GM23338 (cell line): ENCODE data around the gene SLC38A10. TPM values are rescaled to one million over a fixed set of nuclear protein-coding genes. Genes with fewer than 3 reads are reported as not detected.

Source experiments
- ATAC-seq: fragments of 200-7000 bp; cut with Tn5 transposase; 3 replicates; pipeline ENCODE4 v1.9.1; 2020
- DNase-seq: peaks from one replicate; pipeline ENCODE4 v3.0.0-alpha.2; 2015; ENCODE audit warnings: low spot score
- H2AFZ ChIP-seq: fragments of 200-600 bp; sonication (generic); 2 replicates; pipeline ENCODE4 v1.8.0; 2016; ENCODE audit warnings: antibody characterized with exemption, mild to moderate bottlenecking, moderate library complexity
- H3F3A ChIP-seq: fragments of 200-600 bp; sonication (generic); replicated peaks from 2 replicates; pipeline ENCODE4 v1.8.0; 2017; ENCODE audit warnings: antibody characterized with exemption, mixed run types, low read depth
- H3K27ac ChIP-seq: fragments of 200-600 bp; sonication (generic); 2 replicates; pipeline ENCODE4 v1.6.1; 2016; ENCODE audit warnings: low read depth
- H3K27me3 ChIP-seq: fragments of 200-600 bp; sonication (generic); 2 replicates; pipeline ENCODE4 v1.8.0; 2016; ENCODE audit warnings: mild to moderate bottlenecking, mixed run types, moderate library complexity; ENCODE audit not compliant: insufficient read depth
- H3K36me3 ChIP-seq: fragments of 200-600 bp; sonication (generic); 2 replicates; pipeline ENCODE4 v1.8.0; 2016; ENCODE audit warnings: mild to moderate bottlenecking; ENCODE audit not compliant: insufficient read depth
- H3K4me1 ChIP-seq: fragments of 200-600 bp; sonication (generic); 2 replicates; pipeline ENCODE4 v1.8.0; 2016; ENCODE audit warnings: mild to moderate bottlenecking, moderate library complexity; ENCODE audit not compliant: insufficient read depth
- H3K4me2 ChIP-seq: fragments of 200-600 bp; sonication (generic); 2 replicates; pipeline ENCODE4 v1.7.1; 2017; ENCODE audit warnings: mixed run types
- H3K4me3 ChIP-seq: fragments of 200-600 bp; sonication (generic); 2 replicates; pipeline ENCODE4 v1.6.1; 2016; ENCODE audit warnings: mixed run types
- H3K79me2 ChIP-seq: fragments of 200-600 bp; sonication (generic); replicated peaks from 2 replicates; pipeline ENCODE4 v1.8.0; 2017; ENCODE audit warnings: mild to moderate bottlenecking; ENCODE audit not compliant: insufficient read depth
- H3K9me2 ChIP-seq: fragments of 200-600 bp; sonication (generic); 2 replicates; pipeline ENCODE4 v1.8.0; 2017; ENCODE audit not compliant: insufficient read depth
- H4K20me1 ChIP-seq: fragments of 200-600 bp; sonication (generic); replicated peaks from 2 replicates; pipeline ENCODE4 v1.8.0; 2017; ENCODE audit warnings: mild to moderate bottlenecking; ENCODE audit not compliant: insufficient read depth
- H3K27ac Mint-ChIP-seq: 2 replicates; pipeline ENCODE4 v1.8.0; 2020; ENCODE audit warnings: inconsistent platforms, mild to moderate bottlenecking, moderate library complexity, mixed read lengths
- H3K27me3 Mint-ChIP-seq: 3 replicates; pipeline ENCODE4 v1.8.0; 2022; ENCODE audit warnings: low read depth, mild to moderate bottlenecking, moderate library complexity, mixed read lengths, inconsistent platforms; ENCODE audit not compliant: insufficient read depth, poor library complexity
- H3K36me3 Mint-ChIP-seq: 3 replicates; pipeline ENCODE4 v1.8.0; 2021; ENCODE audit warnings: low read depth, mild to moderate bottlenecking, inconsistent platforms, moderate library complexity, mixed read lengths
- H3K4me1 Mint-ChIP-seq: 3 replicates; pipeline ENCODE4 v1.8.0; 2020; ENCODE audit warnings: mild to moderate bottlenecking, inconsistent platforms, mixed read lengths
- H3K4me3 Mint-ChIP-seq: 3 replicates; pipeline ENCODE4 v1.8.0; 2021; ENCODE audit warnings: moderate library complexity, mild to moderate bottlenecking, inconsistent platforms, mixed read lengths
- H3K9me3 Mint-ChIP-seq: 3 replicates; pipeline ENCODE4 v1.8.0; 2020; ENCODE audit warnings: moderate library complexity, mild to moderate bottlenecking, inconsistent platforms, mixed read lengths
- CREB1 ChIP-seq: fragments of 250-450 bp; sonication (Bioruptor Pico); IDR thresholded peaks from 2 replicates; pipeline ENCODE4 v1.5.0; 2020; ENCODE audit warnings: low read depth, mild to moderate bottlenecking, moderate library complexity
- CTCF ChIP-seq, 2 experiments: fragments of 200-600 bp in 1 of 2; sonication (generic) in 1 of 2; conservative IDR thresholded peaks; 2 replicates each; pipeline versions ENCODE4 v1.5.1 to v1.6.1; 2016 to 2017; ENCODE audit warnings: antibody characterized with exemption in 2 of 2, low read depth in 2 of 2, mild to moderate bottlenecking in 2 of 2, moderate library complexity in 1 of 2
- ETS1 ChIP-seq: IDR thresholded peaks from 2 replicates; pipeline ENCODE4 v1.6.1; 2016; ENCODE audit warnings: antibody characterized with exemption
- EZH2 ChIP-seq: fragments of 200-600 bp; sonication (generic); IDR thresholded peaks from one replicate; pipeline ENCODE4 v1.8.0; 2017; ENCODE audit warnings: antibody characterized with exemption, mild to moderate bottlenecking, low read depth; ENCODE audit not compliant: unreplicated experiment
- EZH2phosphoT487 ChIP-seq: fragments of 200-600 bp; sonication (generic); IDR thresholded peaks from one replicate; pipeline ENCODE4 v1.8.1; 2018; ENCODE audit warnings: antibody characterized with exemption; ENCODE audit not compliant: unreplicated experiment
- JUNB ChIP-seq: IDR thresholded peaks from one replicate; pipeline ENCODE4 v1.6.1; 2016; ENCODE audit warnings: antibody characterized with exemption; ENCODE audit not compliant: unreplicated experiment
- NANOG ChIP-seq: IDR thresholded peaks from 2 replicates; pipeline ENCODE4 v1.6.1; 2016; ENCODE audit warnings: antibody characterized with exemption, borderline replicate concordance
- POLR2AphosphoS5 ChIP-seq: IDR thresholded peaks from 2 replicates; pipeline ENCODE4 v1.6.1; 2016; ENCODE audit warnings: antibody characterized with exemption, low read depth
- REST ChIP-seq: IDR thresholded peaks from one replicate; pipeline ENCODE4 v1.6.1; 2018; ENCODE audit warnings: antibody characterized with exemption; ENCODE audit not compliant: unreplicated experiment
- ZNF114 ChIP-seq: fragments of 250-450 bp; sonication (Bioruptor Pico); IDR thresholded peaks from 2 replicates; pipeline ENCODE4 v1.5.0; 2020; ENCODE audit warnings: mild to moderate bottlenecking, moderate library complexity
- ZNF331 ChIP-seq: fragments of 250-450 bp; sonication (Bioruptor Pico); IDR thresholded peaks from 2 replicates; pipeline ENCODE4 v1.5.0; 2020; ENCODE audit warnings: low read depth, mild to moderate bottlenecking, moderate library complexity
- polyA plus RNA-seq: library from polyadenylated mRNA; unstranded; fragments of >200 nt; fragmentation: Nextera tagmentation; extraction: Ambion mirVana; gene quantifications from 2 replicates; pipeline ENCODE4 v1.2.1, GENCODE V29; 2016
- total RNA-seq: library from RNA; depleted of rRNA; stranded (reverse); fragments of >200 nt; shearing (Covaris generic); gene quantifications from 2 replicates; pipeline ENCODE4 v1.2.3, GENCODE V29; 2014
- TF ChIP-seq, protein P1 (sequence below): fragments of 250-450 bp; sonication (Bioruptor Pico); IDR thresholded peaks from 2 replicates; pipeline ENCODE4 v1.5.0; 2020; ENCODE audit warnings: mild to moderate bottlenecking, moderate library complexity

SLC38A10 gene
- total and polyA plus RNA-seq, 2 experiments from 2014 or later = 17.1 to 55.8 TPM

DNA sequence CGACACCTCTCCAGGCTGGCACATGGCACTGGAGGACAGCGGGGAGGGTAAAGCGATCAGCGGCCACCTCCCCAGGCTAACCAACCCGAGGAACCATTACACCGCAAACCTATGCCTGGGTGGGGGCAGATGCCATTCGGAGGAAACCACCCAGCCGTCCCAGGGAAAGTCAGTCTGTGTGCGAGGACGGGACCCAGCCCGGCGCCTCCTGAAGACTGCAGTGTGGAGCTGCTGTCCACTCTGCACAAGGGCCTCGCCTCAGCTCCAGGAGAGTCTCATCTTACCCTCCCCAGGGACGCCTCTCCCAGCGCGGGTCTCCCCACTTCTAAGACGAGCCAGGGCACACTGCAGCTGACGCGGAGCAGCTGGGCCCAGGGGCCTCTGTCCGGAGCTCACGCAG lies 8.0 kb downstream of the SLC38A10 start:
- no peak overlapping the region for H3K27ac ChIP-seq
- H3K4me1 ChIP-seq = no peaks in the 10 kb centered on the region
- TF ChIP-seq EZH2 (no peak), ZNF331 (CRISPR knock-in tag) (no peak), NANOG (no peak), ZNF114 (no peak), CTCF (conservative IDR thresholded peaks at IDR 0.05; ENCODE audit: low read depth in 2 of 2) (no peak), POLR2AphosphoS5 (no peak), EZH2phosphoT487 (no peak), JUNB (no peak), ETS1 (no peak), CREB1 (CRISPR knock-in tag) (no peak), REST (no peak)
- TF ChIP-seq, protein P1, sequence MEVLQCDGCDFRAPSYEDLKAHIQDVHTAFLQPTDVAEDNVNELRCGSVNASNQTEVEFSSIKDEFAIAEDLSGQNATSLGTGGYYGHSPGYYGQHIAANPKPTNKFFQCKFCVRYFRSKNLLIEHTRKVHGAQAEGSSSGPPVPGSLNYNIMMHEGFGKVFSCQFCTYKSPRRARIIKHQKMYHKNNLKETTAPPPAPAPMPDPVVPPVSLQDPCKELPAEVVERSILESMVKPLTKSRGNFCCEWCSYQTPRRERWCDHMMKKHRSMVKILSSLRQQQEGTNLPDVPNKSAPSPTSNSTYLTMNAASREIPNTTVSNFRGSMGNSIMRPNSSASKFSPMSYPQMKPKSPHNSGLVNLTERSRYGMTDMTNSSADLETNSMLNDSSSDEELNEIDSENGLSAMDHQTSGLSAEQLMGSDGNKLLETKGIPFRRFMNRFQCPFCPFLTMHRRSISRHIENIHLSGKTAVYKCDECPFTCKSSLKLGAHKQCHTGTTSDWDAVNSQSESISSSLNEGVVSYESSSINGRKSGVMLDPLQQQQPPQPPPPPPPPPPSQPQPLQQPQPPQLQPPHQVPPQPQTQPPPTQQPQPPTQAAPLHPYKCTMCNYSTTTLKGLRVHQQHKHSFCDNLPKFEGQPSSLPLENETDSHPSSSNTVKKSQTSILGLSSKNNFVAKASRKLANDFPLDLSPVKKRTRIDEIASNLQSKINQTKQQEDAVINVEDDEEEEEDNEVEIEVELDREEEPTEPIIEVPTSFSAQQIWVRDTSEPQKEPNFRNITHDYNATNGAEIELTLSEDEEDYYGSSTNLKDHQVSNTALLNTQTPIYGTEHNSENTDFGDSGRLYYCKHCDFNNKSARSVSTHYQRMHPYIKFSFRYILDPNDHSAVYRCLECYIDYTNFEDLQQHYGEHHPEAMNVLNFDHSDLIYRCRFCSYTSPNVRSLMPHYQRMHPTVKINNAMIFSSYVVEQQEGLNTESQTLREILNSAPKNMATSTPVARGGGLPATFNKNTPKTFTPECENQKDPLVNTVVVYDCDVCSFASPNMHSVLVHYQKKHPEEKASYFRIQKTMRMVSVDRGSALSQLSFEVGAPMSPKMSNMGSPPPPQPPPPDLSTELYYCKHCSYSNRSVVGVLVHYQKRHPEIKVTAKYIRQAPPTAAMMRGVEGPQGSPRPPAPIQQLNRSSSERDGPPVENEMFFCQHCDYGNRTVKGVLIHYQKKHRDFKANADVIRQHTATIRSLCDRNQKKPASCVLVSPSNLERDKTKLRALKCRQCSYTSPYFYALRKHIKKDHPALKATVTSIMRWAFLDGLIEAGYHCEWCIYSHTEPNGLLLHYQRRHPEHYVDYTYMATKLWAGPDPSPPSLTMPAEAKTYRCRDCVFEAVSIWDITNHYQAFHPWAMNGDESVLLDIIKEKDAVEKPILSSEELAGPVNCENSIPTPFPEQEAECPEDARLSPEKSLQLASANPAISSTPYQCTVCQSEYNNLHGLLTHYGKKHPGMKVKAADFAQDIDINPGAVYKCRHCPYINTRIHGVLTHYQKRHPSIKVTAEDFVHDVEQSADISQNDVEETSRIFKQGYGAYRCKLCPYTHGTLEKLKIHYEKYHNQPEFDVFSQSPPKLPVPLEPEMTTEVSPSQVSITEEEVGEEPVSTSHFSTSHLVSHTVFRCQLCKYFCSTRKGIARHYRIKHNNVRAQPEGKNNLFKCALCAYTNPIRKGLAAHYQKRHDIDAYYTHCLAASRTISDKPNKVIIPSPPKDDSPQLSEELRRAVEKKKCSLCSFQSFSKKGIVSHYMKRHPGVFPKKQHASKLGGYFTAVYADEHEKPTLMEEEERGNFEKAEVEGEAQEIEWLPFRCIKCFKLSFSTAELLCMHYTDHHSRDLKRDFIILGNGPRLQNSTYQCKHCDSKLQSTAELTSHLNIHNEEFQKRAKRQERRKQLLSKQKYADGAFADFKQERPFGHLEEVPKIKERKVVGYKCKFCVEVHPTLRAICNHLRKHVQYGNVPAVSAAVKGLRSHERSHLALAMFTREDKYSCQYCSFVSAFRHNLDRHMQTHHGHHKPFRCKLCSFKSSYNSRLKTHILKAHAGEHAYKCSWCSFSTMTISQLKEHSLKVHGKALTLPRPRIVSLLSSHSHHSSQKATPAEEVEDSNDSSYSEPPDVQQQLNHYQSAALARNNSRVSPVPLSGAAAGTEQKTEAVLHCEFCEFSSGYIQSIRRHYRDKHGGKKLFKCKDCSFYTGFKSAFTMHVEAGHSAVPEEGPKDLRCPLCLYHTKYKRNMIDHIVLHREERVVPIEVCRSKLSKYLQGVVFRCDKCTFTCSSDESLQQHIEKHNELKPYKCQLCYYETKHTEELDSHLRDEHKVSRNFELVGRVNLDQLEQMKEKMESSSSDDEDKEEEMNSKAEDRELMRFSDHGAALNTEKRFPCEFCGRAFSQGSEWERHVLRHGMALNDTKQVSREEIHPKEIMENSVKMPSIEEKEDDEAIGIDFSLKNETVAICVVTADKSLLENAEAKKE (CRISPR knock-in tag) = no peak
- H3K27ac Mint-ChIP-seq = no peak overlapping the region
- ATAC-seq (no peak), DNase-seq (no peak)
- H3K27me3 ChIP-seq = no peaks in the 10 kb centered on the region
- H3F3A ChIP-seq = no peaks in the 10 kb centered on the region
- no peak overlapping the region for H3K4me2 ChIP-seq
- peaks cover 38% of the 10 kb centered on the region for H3K79me2 ChIP-seq
- H3K9me3 Mint-ChIP-seq = no peaks in the 10 kb centered on the region
- H3K4me1 Mint-ChIP-seq = peaks cover 7% of the 10 kb centered on the region
- peaks cover 12% of the 10 kb centered on the region for H3K36me3 Mint-ChIP-seq
- H2AFZ ChIP-seq = no peak overlapping the region
- peaks cover 15% of the 10 kb centered on the region for H4K20me1 ChIP-seq
- H3K4me3 ChIP-seq = no peak overlapping the region
- no peak overlapping the region for H3K4me3 Mint-ChIP-seq
- no peaks in the 10 kb centered on the region for H3K9me2 ChIP-seq
- peaks cover 8% of the 10 kb centered on the region for H3K27me3 Mint-ChIP-seq
- no peaks in the 10 kb centered on the region; the same call in 1 of the 2 replicates for H3K36me3 ChIP-seq
